Measurements from ENCODE around the gene TRPM2.
"Not testable (repeated sequence)": the region's sequence is repeated elsewhere in the genome, so short reads cannot be mapped to it uniquely, and the experiment has no call there.

The TRPM2 gene

GRCh38 chr21:44417621-44418107 lies 64.2 kb downstream of the TRPM2 start:
- not testable (repeated sequence) for DNase-seq

- DNase-seq, result no peak
These were observed 64.9 kb downstream of the TRPM2 start for GRCh38 chr21:44418108-44418875.

- DNase-seq, result no peak
These were observed 65.4 kb downstream of the TRPM2 start for GRCh38 chr21:44418876-44419230.

- no peak for DNase-seq
These were observed 66.3 kb downstream of the TRPM2 start for GRCh38 chr21:44419679-44420078.

- DNase-seq, result no peak
These were observed 67.2 kb downstream of the TRPM2 start for GRCh38 chr21:44420416-44421205.

GRCh38 chr21:44421901-44422840 lies 68.8 kb downstream of the TRPM2 start:
- no peak for DNase-seq

GRCh38 chr21:44423312-44423821 lies 69.9 kb downstream of the TRPM2 start:
- no peak for DNase-seq

- no peak for DNase-seq
These were observed 70.7 kb downstream of the TRPM2 start for GRCh38 chr21:44423941-44424607.

GRCh38 chr21:44424608-44425306 lies 71.3 kb downstream of the TRPM2 start:
- DNase-seq, result no peak

GRCh38 chr21:44425307-44425894 lies 72.0 kb downstream of the TRPM2 start:
- no peak for DNase-seq

- DNase-seq, result no peak
These were observed 72.7 kb downstream of the TRPM2 start for GRCh38 chr21:44425895-44426662.

- DNase-seq, result no peak
These were observed 73.3 kb downstream of the TRPM2 start for GRCh38 chr21:44426663-44427191.

GRCh38 chr21:44427241-44428120 lies 74.1 kb downstream of the TRPM2 start:
- no peak for DNase-seq

- DNase-seq, result peak; percentile 44
These were observed 75.0 kb downstream of the TRPM2 start for GRCh38 chr21:44428281-44428960.

GRCh38 chr21:44429894-44430293 lies 76.5 kb downstream of the TRPM2 start:
- DNase-seq, result no peak

- no peak for DNase-seq
These were observed 77.9 kb downstream of the TRPM2 start for GRCh38 chr21:44431300-44431699.

GRCh38 chr21:44432841-44433790 lies 79.7 kb downstream of the TRPM2 start:
- DNase-seq, result no peak

All from CD4-positive, alpha-beta T cell treated with Interleukin-17A for 1 hour (primary cell).